ENCODE data around the gene ATP2B3.

- TF ChIP-seq YY1 (IDR thresholded peaks at IDR 0.05; ENCODE audit: insufficient read depth, insufficient read length) (no peak), ZNF274 (IDR thresholded peaks at IDR 0.05; ENCODE audit: low read depth, low read length) (no peak)
These were observed 47.5 kb upstream of the ATP2B3 start for GRCh38 chrX:153469811-153470410.

Measured in NT2/D1 (cell line).